DOHH2 (cell line): ENCODE results near the gene KIAA1671.

Experiments used
- EZH2phosphoT487 ChIP-seq: fragments of 200-600 bp; sonication (generic); IDR thresholded peaks from 2 replicates; pipeline ENCODE4 v1.6.1; 2017; ENCODE audit warnings: borderline replicate concordance, mild to moderate bottlenecking, antibody characterized with exemption, low read length, moderate library complexity, mixed read lengths
- TF ChIP-seq, protein P1 (sequence below): fragments of 200-600 bp; sonication (generic); IDR thresholded peaks from one replicate; pipeline ENCODE4 v1.5.1; 2014; ENCODE audit warnings: antibody characterized with exemption, mild to moderate bottlenecking, low read depth, low read length; ENCODE audit not compliant: poor library complexity, severe bottlenecking

DNA sequence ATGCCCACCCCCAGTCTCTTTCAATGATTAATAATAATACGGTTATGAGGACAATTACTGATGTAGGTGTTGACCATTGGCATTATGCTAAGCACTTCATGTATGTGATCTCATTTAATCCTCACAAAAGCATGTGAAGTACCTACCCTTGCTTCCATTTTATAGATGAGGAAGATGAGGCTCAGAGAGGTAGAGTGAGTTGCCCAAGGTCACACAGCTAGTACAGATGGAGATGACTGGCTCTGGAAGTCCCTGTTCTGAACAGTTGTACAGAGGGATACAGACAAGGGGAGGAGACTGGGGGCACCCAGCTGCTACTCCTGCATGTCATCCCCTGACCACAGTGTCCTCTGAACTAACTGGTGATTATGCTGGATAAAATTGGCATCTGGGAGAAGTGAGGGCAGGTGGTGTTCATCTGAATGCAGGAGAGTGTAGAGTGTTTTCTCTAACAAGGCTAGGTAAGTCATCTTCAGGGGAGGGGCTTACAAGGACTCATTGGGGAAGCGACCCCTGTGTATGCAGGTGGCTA lies 43.2 kb downstream of the KIAA1671 start:
- TF ChIP-seq, protein P1, sequence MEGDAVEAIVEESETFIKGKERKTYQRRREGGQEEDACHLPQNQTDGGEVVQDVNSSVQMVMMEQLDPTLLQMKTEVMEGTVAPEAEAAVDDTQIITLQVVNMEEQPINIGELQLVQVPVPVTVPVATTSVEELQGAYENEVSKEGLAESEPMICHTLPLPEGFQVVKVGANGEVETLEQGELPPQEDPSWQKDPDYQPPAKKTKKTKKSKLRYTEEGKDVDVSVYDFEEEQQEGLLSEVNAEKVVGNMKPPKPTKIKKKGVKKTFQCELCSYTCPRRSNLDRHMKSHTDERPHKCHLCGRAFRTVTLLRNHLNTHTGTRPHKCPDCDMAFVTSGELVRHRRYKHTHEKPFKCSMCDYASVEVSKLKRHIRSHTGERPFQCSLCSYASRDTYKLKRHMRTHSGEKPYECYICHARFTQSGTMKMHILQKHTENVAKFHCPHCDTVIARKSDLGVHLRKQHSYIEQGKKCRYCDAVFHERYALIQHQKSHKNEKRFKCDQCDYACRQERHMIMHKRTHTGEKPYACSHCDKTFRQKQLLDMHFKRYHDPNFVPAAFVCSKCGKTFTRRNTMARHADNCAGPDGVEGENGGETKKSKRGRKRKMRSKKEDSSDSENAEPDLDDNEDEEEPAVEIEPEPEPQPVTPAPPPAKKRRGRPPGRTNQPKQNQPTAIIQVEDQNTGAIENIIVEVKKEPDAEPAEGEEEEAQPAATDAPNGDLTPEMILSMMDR = no peak
- TF ChIP-seq EZH2phosphoT487 = no peak
